WTC11 (cell line): ENCODE measurements around the gene GMIP.

Source experiments
- NR2C2 ChIP-seq: sonication (generic); formaldehyde crosslinking; IDR thresholded peaks from 2 replicates; pipeline ENCODE4 v1.8.0; 2022; ENCODE audit warnings: mild to moderate bottlenecking, missing genetic modification reagents
- SMAD3 ChIP-seq: sonication (generic); formaldehyde crosslinking; IDR thresholded peaks from 2 replicates; pipeline ENCODE4 v1.8.0; 2022; ENCODE audit warnings: missing genetic modification reagents, mild to moderate bottlenecking, borderline replicate concordance
- ZNF121 ChIP-seq: sonication (generic); formaldehyde crosslinking; IDR thresholded peaks from 2 replicates; pipeline ENCODE4 v1.8.0; 2023; ENCODE audit warnings: missing genetic modification reagents
- TF ChIP-seq, protein P1 (sequence below): fragments of 250-450 bp; sonication (Bioruptor Pico); IDR thresholded peaks from 2 replicates; pipeline ENCODE4 v1.9.0; 2021; ENCODE audit warnings: mild to moderate bottlenecking
- TF ChIP-seq, protein P2 (sequence below): fragments of 200-600 bp; IDR thresholded peaks from 2 replicates; pipeline ENCODE4 v1.8.0; 2022; ENCODE audit warnings: antibody characterized with exemption
- TF ChIP-seq, protein P3 (sequence below): sonication (generic); formaldehyde crosslinking; IDR thresholded peaks from 2 replicates; pipeline ENCODE4 v1.8.1; 2023; ENCODE audit warnings: mild to moderate bottlenecking, missing genetic modification reagents
- TF ChIP-seq, protein P4 (sequence below): sonication (generic); formaldehyde crosslinking; conservative IDR thresholded peaks from 2 replicates; pipeline ENCODE4 v1.8.1; 2022; ENCODE audit warnings: mild to moderate bottlenecking, missing genetic modification reagents

DNA sequence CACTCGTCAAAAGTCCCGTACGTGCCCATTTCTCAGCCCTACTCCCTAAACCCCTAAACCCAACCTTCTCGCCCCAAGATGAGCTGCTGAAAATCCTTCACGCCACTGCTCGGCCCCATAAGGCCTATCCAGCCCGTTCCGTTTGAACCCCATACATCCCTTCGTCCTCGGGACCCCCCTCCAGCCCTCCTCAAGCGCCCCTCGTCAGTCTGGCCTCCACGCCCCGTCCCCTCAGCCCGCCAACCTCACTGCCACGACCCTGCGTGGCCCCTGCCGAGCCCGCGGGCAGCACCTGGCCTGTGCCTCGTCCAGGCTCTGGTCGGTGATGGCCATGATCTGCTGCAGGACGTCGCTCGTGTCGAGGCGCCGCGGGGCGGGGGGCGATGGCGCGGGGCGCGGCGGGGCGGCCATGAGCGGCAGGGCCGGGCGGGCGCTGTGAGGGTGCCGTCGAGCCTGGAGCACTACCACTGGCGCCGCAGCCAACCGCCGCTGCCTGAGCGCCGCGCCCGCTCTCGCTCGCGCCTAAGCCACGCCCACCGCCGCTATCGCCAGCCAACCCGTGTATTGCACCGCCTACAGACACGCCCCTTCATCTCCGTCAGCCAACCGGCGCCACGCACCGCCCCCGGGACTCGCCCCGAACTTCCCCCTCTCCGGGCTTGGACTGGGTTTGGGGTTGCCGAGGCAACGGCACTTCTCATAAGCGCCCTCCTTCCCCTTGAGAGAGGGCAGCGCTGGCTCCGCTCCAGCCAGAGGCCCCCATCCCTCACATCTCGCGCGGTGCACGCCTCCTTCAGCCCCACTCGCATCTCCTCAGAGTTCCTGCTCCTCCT lies 25.0 kb downstream of the GMIP start, which contains the start of gene PBX4:
- TF ChIP-seq SMAD3 (CRISPR knock-in tag) = no peak
- no peak for TF ChIP-seq ZNF121 (CRISPR knock-in tag)
- TF ChIP-seq, protein P1, sequence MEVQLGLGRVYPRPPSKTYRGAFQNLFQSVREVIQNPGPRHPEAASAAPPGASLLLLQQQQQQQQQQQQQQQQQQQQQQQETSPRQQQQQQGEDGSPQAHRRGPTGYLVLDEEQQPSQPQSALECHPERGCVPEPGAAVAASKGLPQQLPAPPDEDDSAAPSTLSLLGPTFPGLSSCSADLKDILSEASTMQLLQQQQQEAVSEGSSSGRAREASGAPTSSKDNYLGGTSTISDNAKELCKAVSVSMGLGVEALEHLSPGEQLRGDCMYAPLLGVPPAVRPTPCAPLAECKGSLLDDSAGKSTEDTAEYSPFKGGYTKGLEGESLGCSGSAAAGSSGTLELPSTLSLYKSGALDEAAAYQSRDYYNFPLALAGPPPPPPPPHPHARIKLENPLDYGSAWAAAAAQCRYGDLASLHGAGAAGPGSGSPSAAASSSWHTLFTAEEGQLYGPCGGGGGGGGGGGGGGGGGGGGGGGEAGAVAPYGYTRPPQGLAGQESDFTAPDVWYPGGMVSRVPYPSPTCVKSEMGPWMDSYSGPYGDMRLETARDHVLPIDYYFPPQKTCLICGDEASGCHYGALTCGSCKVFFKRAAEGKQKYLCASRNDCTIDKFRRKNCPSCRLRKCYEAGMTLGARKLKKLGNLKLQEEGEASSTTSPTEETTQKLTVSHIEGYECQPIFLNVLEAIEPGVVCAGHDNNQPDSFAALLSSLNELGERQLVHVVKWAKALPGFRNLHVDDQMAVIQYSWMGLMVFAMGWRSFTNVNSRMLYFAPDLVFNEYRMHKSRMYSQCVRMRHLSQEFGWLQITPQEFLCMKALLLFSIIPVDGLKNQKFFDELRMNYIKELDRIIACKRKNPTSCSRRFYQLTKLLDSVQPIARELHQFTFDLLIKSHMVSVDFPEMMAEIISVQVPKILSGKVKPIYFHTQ (CRISPR knock-in tag) = no peak
- TF ChIP-seq, protein P2, sequence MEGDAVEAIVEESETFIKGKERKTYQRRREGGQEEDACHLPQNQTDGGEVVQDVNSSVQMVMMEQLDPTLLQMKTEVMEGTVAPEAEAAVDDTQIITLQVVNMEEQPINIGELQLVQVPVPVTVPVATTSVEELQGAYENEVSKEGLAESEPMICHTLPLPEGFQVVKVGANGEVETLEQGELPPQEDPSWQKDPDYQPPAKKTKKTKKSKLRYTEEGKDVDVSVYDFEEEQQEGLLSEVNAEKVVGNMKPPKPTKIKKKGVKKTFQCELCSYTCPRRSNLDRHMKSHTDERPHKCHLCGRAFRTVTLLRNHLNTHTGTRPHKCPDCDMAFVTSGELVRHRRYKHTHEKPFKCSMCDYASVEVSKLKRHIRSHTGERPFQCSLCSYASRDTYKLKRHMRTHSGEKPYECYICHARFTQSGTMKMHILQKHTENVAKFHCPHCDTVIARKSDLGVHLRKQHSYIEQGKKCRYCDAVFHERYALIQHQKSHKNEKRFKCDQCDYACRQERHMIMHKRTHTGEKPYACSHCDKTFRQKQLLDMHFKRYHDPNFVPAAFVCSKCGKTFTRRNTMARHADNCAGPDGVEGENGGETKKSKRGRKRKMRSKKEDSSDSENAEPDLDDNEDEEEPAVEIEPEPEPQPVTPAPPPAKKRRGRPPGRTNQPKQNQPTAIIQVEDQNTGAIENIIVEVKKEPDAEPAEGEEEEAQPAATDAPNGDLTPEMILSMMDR = no peak
- TF ChIP-seq, protein P3, sequence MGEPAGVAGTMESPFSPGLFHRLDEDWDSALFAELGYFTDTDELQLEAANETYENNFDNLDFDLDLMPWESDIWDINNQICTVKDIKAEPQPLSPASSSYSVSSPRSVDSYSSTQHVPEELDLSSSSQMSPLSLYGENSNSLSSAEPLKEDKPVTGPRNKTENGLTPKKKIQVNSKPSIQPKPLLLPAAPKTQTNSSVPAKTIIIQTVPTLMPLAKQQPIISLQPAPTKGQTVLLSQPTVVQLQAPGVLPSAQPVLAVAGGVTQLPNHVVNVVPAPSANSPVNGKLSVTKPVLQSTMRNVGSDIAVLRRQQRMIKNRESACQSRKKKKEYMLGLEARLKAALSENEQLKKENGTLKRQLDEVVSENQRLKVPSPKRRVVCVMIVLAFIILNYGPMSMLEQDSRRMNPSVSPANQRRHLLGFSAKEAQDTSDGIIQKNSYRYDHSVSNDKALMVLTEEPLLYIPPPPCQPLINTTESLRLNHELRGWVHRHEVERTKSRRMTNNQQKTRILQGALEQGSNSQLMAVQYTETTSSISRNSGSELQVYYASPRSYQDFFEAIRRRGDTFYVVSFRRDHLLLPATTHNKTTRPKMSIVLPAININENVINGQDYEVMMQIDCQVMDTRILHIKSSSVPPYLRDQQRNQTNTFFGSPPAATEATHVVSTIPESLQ (CRISPR knock-in tag) = no peak
- TF ChIP-seq, protein P4, sequence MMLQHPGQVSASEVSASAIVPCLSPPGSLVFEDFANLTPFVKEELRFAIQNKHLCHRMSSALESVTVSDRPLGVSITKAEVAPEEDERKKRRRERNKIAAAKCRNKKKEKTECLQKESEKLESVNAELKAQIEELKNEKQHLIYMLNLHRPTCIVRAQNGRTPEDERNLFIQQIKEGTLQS (CRISPR knock-in tag) = no peak
- TF ChIP-seq NR2C2 (CRISPR knock-in tag) = no peak
